ENCODE results near the gene FNDC10.
"Not testable (repeated sequence)": the region's sequence is repeated elsewhere in the genome, so short reads cannot be mapped to it uniquely, and the experiment has no call there.

Gene FNDC10

GRCh38 chr1:1598720-1599029 lies 1.3 kb downstream of the FNDC10 start:
- no peak for DNase-seq

- DNase-seq = no peak
These were observed 1.8 kb downstream of the FNDC10 start for GRCh38 chr1:1598051-1598719.

DNA sequence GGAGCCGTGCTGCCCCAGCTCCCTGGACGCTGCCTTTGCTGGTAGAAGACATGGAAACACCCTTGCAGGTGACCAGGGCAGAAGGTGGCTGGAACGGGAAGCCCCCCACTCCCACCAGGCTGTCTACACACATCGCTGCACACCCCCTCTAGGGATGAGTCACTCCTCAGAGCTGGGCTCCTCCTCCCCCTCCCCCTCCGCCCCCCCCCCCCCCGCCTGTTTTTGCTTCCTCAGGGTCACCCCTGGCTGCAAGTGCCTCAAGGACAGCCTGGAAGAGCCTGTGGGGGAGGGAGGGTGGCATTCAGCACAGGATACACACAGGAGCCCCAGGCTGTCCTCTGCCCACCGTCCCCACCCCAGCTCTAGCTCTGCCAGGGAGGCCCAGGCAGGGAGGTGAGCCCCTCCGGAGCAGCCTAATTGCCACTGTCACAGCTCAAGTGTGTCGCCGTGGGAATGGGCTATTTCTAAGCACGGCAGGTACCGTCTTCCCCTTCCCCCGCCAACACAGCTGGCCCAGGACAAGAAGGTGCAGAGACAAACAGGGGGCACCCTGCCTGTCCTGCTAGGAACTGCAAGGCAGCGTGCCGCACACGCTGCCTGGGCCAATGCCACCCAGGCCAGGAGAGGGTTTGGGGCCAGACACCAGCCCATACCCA lies 2.5 kb downstream of the FNDC10 start:
- no peak for DNase-seq

GRCh38 chr1:1596493-1597274 lies 3.3 kb downstream of the FNDC10 start:
- DNase-seq = no peak

- DNase-seq = not testable (repeated sequence)
These were observed 4.6 kb downstream of the FNDC10 start for GRCh38 chr1:1595341-1595740.

- DNase-seq = no peak
These were observed 5.2 kb downstream of the FNDC10 start for GRCh38 chr1:1594602-1595260.

DNA sequence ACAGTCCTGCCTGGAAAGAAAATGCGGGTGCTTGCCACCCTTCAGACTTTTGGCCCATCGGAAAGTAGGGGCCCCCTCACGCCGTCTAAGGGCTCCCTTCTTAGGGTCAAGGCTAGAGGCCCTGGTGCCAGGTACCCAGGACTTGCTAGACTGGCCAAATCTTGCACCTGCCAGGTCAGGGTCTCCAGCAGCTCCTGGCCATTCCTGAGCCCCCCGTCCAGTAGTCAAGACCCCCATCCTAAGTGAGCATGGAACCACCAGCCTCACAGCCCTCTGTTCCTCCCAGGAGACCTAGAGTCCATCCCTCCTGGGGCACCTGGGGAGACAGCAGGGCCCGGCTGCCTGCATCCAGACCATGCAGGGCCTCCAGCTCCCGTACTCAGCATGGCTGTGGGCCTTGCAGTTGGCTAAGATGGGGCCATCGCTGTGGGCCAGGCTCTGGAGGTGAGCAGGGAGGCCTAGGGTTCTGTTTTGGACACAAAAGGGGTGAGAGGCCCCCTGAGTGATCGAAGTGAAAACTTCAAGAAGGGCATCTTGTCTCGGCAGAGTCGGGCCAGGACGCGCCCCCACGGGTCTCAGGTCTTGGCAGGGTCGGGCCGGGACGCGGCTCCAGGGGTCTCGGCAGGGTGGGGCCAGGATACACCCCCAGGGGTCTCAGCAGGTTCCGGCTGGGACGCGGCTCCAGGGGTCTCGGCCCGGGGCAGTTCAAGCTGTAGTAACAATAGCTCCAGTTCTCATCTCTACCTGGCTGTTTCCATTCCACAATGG lies 5.9 kb downstream of the FNDC10 start:
- no peak for DNase-seq

- no peak for DNase-seq
These were observed 8.5 kb downstream of the FNDC10 start for GRCh38 chr1:1591452-1591851.

DNA sequence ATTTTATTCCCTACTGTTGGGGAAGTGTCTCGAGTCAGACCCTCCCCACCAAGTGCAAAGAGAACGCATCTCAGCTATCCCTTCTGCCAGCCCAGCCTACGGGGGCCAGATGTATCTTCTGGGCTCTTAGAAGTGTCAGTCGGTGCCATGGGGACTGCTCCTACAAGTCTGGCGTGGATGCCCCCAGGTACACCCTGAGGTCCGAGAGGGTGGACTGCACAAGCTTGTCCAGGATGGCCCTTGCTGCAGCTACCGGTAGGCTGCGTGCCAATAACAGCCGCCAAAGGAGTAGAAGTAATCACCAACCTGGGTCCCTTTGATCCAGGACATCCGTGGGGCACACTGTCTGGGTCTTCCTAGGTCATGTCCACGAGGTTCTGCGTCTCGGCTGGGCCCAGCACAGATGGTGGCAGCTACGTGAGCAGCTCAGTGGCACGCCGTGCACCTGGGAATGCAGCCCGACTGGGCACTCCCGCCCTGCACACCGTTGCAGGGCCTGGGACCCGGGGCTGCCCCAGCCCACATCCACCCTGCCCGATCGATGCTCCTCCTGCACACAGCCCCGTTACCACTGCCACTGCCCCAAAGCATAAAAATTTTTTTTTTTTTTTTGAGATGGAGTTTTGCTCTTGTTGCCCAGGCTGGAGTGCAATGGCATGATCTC lies 16.5 kb downstream of the FNDC10 start:
- DNase-seq = no peak

- no peak for DNase-seq
These were observed 17.2 kb downstream of the FNDC10 start for GRCh38 chr1:1582585-1583346.

DNA sequence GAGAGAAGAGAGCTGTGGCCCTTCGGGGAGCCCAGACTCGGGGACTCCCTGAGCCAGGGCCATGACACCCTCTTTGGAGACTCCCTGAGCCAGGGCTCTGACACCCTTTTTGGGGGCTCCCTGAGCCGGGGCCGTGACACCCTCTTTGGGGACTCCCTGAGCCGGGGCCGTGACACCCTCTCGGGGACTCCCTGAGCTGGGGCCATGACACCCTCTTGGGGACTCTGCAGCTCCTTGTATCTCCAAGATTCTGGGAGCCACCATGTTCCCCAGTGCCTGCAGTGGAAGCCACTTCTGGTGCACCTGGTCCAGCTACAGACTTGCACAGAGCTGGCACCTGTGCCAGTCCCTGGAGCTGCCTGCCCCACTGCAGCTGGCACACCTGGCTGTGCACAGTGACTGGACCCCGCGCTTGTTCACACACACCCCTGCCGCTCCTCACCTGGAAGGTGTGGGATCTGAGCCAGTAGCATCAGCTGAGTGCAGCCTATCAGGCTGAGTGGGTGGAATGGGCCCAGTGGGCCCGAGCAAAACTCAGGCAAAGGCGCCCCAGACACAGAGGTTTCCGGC lies 21.5 kb downstream of the FNDC10 start:
- no peak for DNase-seq

DNA sequence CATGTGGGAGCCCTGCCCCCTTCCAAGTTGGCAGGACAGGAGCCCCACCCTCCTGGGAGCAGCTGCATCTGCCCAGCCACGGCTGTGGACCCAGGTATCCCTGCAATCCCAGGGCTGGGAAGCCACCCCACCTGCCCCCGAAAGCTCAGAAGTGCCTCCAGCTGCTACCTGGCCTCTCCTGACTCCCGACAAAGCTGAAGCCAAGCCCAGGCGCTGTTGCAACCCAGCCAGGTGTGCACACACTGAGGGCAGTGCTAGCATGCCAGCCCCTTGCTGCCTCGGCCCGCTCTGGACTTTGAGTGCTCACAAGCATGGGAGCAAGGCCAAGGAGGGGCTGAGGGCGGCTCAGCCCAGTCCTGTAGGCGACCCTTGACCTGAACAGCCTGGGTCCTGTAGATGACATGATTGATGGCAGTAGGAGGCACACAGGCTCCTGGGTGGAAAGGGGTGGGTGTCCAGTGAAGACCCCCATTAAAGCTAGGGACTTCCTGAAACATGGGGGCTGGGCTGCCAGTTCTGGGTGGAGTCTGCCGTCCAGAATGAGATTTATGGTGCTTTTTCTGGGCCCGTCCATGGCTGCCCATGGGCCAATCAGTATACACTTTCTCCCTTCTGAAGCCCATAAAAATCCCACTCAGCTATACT lies 22.4 kb downstream of the FNDC10 start:
- no peak for DNase-seq

DNA sequence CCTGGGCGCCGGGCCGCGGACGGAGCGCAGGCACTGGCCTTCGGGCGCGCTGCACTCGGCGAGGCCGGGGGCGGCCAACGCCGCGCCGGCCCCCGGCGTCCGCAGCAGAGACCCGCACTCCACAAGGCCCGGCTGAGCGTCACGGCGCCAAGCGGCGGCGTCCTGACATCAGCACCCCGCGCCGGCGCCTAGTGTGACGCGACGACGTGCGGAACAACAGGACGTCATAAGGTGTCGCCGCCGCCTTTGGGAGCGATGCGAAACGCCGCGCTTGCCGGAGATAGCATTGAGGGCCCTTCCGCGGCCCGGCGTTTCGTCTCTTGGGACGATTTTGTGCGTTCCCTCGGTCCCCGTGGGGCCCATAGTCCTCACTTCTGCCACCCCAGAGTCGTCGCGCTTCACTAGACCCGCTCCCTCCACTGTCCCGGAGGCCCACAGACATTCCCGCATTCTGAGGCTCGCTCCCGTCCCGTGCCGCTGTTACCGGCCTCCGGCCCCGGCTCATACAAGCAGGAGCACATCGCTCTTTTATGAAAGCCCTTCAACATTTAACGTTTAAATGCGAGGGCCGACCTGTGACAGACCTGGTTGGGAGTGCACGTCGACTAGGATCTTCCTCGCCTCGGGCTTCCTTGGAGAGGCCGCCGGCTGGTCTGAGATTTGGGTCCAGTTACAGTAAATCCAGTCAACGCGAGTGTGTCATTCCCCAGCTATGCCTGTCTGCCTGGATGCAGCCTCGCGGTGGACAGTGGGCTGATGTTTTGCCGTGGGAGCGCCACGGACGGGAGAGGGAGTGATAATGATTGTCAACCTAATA lies 25.0 kb downstream of the FNDC10 start, which contains the start of gene SSU72:
SSU72 (minus strand) TSS at position 143 of the 817 bp plus-strand sequence. CDS start 306 bp downstream, outside the sequence.
- peak; percentile 66 for DNase-seq

DNA sequence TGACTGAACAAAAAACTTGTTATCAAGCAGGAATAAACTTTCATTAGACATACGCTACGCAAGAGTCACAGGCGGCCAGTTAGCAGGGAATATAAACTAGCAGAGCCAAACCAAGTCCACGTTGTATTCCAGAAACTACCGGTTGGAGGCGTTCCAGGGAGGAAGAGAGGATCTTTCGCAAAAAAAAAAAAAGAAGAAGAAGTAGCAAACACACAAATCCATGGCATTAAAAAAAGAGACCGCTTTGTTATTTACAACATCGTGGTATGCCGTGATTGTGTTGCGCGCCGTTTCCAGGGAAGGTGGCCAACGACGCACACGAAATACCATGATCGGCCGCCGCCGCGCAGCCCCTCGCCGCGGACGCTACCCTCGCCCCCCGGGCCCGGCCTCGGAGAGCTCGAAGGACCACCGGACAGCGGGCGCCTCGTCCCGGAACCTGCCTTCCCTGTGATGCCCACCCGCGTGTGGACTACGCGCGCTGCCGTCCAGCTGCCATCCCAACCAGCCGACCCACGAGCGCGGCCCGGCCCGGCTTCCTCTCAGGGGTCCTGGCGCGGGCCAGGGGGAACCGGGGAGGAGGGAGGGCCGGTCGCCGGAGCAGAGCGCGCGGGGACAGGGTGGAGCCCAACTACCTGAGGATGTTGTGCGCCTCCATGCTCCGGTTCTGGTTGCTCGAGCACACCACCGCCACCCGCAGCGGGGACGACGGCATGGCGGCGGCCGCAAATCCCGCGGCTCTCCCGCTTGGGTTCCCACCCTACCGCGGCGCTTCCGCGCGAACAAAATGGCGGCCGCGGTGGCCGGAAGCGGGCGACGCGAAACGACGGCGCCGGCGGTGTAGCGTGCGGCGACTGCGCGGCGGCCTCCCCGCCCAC lies 25.9 kb downstream of the FNDC10 start:
- peak; percentile 46 for DNase-seq

DNA sequence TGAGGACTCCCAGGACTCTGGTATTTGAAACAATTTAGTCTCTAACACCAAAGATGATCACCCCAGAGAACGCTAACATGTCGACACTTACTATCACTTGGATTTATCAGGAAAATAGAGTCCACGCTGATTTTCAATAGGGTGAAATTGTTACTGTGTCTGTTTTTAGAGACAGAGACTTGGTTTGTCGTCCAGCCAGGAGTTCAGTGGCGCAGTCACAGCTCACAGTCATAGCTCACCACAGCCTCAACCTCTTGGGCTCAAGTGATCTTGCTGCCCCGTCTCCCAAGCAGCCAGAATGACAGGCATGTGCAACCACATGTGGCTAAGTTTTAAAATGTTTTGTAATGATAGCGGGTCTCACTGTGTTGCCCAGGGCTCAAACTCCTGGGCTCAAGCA lies 30.6 kb downstream of the FNDC10 start:
- no peak for DNase-seq

DNA sequence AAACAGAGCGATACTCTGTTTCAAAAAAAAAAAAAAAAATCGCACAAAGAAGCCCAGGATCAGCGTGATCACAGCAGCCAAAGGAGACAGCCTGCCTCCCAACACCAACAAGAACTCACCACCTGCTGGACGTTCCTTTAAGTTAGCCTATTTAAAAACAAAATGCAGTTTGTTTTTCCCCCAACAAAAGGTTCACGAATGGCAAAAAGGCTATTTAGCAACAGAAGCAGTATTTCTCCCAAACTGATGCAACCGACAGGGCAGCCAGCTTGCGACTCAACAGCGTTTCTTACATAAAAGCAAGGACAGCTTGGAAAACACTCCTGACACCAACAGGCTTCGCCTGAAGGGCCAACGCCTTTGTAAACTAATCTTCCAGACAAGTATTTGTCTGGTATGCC lies 32.0 kb downstream of the FNDC10 start:
- DNase-seq = no peak

DNA sequence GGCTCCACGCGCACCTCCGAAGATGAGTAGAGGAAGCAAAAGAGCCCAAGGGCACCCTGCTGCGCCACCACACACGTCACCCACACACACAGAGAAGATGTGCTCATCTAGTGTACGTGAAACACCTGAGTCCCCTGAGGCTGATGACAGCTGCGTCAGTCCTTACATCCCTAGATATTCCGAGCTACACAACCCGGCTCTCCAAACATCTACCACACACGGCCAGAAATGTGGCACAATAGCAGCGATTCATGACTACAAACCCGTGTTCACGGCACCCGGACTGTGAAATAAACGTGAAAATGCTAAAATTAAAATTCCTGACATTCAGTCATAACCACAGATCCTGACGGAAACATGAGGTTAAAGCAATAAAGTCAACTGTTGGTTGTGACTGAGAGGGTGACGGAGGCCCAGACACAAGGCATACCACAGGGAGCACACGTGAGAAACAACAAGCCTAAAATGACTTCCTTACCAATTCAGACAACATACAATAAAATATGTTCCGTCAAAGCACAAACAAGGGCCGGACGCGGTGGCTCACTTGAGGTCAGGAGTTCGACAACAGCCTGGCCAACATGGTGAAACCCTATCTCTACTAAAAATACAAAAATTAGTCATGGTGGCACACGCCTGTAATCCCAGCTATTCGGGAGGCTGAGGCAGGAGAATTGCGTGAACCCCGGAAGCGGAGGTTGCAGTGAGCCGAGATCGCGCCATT lies 32.6 kb downstream of the FNDC10 start:
- no peak for DNase-seq

GRCh38 chr1:1565340-1565739 lies 34.6 kb downstream of the FNDC10 start:
- DNase-seq = no peak
